T47D (cell line): ENCODE measurements around the gene FHOD3.

ENCODE experiments used
- DNase-seq, 2 experiments: peaks; one replicate each; pipeline versions ENCODE4 v3.0.0 to v3.0.0-alpha.2; 2011 to 2012; ENCODE audit warnings: low read depth in 1 of 2, low spot score in 1 of 2
- JUND ChIP-seq: IDR thresholded peaks from 2 replicates; pipeline ENCODE4 v1.6.1; 2012; ENCODE audit warnings: low read depth
- in situ Hi-C: cut with HindIII; loops from 2 replicates; pipeline ENCODE4 v1.10.0; 2016; ENCODE audit warnings: low sequenced_read_pairs, low pct_unique_long_range_greater_than_20kb

Gene FHOD3

DNA sequence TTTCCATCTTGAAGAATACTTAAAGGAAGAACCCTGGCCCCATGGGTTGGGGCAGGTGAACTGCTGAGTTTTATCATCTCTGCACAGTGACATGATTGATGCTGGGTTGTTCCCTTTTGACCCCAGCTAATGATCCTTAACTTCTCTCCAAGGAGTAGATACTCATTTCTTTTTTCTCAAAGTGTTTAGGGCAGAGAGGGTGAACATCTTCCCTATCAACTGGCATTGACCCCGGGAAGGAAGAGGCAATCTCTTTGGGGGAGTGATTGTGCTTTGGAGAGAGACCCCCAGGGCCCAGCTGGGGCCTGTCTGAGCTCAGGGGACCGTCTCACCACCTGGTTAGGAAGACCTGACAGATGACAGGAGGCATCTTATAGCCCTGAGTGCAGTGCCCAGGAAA lies 190.6 kb downstream of the FHOD3 start:
- no peak for DNase-seq
- TF ChIP-seq JUND = no peak
- in situ Hi-C loops = no loop called here

DNA sequence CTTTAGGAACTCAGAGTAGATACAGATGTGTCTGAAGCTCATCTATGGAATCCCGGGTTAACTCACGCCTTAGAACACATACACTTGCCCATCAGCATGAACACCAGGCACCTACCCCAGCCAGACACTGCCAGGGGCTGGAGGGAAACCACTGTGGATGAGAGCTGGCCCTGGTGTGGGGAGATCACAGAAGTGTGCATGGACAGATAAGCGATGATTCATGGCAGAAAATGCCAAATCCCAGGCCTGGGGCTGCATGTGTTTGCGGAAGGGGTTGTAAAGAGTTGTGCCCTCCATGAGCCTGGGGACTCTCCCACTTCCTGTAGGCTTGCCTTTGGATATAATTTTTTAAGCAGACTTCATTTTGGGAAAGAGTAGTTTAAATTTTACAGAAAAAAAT lies 193.4 kb downstream of the FHOD3 start:
- TF ChIP-seq JUND = no peak
- DNase-seq = no peak
- in situ Hi-C loops = no loop called here

DNA sequence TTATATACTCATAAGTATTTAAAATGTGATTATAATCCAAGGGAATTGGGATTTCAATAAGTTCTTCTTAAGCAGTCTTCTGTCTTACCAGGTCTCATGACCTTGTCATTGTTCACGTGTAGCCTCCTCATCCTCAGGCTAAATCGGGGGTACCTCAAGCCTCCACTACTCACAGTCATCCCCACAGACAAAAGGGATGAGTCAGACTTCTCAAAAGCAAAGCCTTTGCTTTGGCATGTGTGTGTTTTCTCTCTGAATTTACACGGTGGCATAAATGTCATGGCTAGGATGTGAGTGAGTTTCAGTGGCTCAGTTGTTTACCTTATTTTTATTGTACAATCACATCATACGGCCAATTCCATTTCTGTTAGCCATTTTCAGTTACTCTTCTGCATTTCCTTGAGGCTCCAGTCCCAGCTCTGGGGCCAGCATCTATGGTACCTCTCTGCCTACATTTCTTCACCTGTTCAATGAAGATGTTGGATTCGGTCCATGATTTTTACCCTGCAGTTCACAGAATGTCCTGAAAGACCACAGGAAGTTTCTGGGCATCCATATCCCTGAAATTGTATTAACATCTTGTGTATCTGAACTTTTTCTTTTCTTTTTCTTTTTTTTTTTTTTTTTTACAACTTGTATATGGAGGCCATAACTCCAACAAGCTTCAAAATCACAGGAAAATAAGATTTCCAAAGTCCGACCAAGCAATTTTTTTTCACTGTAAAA lies 195.3 kb downstream of the FHOD3 start:
- no peak for TF ChIP-seq JUND
- in situ Hi-C loops = no loop called here
- DNase-seq = no peak

DNA sequence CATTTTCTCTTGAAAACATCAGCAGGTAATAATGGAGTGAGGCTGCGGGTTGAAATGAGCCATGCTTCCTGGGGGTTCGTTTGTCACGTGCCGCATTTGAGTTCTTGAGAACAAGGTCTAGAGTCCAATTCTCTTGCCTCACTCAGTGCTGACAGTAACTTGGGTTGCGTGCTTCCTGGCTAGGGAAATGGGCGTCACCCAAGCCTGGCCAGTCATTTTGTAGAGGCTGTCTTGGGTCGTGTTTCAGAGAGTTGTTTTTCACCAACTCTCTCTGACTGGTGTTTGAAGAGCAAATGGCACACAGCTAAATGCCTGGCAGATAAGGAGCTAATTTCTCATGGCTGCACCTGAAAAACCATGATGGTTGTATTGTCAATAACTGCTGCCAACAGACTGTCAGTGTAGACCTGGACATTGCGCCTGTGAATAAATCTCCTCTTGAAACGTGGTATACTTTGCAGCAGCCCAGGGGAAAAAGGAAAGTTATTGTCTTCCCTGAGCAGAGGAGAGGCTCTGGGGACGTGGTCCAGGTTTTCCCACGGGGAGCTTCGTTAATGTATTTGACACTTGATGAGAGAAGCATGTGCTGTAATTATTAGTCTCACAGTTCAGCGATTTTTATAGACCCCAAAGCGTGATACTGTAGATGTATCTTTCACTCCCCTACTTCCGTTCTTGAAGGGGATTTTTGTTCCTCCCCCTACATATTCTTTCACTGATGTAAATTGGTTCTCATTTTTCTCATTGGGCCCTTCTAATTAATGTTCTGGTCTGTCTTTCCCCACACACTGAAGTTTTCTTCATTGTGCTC lies 196.0 kb downstream of the FHOD3 start:
- DNase-seq = peak in 1 of 2 experiments; percentile 5
- in situ Hi-C loops = no loop called here
- no peak for TF ChIP-seq JUND

DNA sequence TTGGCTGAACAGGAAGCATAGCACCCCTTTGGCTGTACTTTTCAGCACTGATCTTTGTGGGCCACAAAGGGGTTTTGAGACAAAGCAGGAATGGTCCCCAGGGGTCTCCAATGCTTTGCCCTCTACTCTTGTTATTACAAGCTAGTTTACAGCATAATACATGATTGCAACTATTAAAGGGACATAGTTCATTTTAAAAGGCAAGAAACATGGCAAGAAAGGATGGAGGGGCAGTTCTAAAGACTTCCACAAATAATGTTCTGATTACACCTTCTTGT lies 196.6 kb downstream of the FHOD3 start:
- in situ Hi-C loops = no loop called here
- TF ChIP-seq JUND = no peak
- no peak for DNase-seq

DNA sequence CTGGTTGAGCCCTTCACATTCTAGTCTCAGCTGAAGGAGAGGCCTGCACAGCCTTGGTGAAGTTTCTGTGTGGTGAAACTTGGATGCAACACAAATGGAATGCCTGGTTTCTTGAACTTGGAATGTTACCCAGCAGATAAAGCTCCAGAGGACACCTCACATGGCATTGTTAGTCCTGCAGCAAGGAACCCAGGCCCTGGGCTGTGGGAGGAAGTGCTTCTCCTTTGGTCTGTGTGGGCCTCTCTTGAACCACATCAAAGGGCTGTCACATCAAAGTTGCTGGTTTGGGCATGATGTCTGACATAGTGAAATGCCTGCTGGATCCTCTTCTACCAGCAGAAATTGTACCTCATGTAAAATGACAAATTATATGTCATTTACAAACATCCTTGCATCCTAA lies 198.5 kb downstream of the FHOD3 start:
- in situ Hi-C loops = no loop called here
- DNase-seq = no peak
- TF ChIP-seq JUND = no peak

DNA sequence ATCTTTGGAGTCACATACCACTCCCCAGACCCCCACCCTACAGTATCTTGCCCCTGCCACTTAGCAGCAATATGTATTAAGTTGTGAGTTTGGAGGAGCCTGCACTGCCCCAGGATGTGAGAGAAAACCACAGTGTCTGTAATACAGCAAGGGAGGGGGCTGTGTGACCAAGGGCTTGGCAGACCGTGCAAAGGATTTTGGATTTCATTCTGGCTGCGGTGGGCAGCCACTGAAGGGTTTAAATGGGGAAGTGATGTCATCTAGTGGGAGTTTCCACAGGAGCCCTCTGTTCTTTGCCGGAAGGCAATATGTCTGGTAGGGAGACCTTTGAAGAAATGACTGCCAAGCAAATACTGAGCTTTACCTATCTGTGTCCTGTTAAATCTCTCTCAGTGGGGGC lies 202.4 kb downstream of the FHOD3 start:
- no peak for DNase-seq
- in situ Hi-C loops = no loop called here
- no peak for TF ChIP-seq JUND

DNA sequence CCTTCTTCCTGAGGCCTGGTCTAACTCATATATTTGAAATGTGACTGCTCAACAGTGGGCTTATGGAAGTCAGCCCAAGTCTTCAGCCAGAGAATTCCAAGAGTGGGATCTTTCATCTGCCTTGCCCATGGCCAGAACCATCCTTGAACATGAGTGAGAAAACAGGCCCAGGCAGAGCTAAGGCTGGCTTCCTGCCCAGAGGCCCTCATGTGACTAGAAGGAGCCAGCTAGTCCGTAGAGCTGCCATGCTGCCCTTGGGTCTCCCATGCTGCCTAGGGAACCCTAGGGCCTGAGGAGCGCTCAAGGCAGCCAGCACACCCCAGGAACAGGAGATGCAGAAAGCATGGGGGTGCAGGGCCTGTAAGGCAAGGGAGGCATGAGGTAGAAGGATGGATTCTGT lies 203.6 kb downstream of the FHOD3 start:
- in situ Hi-C loops = no loop called here
- no peak for DNase-seq

DNA sequence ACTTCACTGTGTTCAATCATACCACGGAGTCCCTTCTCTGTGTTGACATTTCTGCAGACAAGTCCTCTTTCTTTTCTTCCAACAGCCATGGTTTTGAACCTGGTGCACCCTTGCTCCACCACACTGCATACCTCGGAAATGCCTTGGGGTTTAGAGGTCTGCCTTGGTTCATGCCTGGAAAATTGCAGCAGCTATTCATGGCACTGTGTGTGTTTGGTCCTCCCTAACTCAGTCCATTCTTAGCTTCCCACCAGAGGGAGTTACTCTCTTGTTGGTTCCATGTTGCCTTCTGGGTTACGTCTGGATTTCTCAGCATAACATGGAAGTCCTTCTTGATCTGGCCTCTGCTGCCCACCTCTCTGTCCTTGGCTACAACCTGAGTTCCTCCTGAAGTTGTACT lies 206.0 kb downstream of the FHOD3 start:
- in situ Hi-C loops = no loop called here
- DNase-seq = no peak
- no peak for TF ChIP-seq JUND

More for the DNA sequence above, 203.6 kb downstream of the FHOD3 start:
- TF ChIP-seq JUND = no peak

DNA sequence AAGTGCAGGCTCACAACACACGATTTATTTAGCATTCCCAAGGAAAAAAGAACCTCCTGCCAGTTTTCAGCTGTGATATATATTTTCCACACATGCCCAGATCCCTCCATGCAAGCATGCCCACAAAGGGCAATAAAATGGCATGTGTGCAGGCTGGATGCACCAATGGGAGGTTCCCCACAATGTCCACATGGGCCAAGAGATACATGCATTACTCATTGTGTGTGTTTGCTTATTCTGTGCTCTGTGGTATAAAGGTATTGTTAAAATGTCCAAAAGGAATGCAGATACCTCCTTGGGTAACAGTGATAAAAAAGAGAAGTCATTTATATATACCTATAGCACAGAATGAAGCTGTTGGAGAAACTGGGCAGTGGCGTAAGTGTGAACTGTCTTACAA lies 207.4 kb downstream of the FHOD3 start:
- no peak for DNase-seq
- in situ Hi-C loops = no loop called here
- no peak for TF ChIP-seq JUND

DNA sequence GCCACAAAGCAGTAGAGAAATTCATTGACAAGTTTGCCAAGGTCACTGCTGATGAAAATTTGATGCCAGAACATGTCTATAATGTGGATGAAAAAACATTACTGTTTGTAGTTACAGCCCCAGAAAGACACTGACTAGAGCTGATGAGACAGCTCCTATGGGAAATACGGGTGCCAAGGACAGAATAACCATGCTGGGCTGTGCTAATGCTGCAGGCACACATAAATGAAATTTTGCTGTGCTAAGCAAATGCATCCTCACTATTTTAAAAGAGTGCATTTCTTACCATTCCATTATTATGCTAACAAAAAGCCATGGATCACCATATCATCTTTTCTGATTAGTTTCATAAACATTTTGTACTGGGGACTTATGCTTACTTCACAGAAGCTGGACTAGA lies 208.2 kb downstream of the FHOD3 start:
- no peak for TF ChIP-seq JUND
- in situ Hi-C loops = no loop called here

DNA sequence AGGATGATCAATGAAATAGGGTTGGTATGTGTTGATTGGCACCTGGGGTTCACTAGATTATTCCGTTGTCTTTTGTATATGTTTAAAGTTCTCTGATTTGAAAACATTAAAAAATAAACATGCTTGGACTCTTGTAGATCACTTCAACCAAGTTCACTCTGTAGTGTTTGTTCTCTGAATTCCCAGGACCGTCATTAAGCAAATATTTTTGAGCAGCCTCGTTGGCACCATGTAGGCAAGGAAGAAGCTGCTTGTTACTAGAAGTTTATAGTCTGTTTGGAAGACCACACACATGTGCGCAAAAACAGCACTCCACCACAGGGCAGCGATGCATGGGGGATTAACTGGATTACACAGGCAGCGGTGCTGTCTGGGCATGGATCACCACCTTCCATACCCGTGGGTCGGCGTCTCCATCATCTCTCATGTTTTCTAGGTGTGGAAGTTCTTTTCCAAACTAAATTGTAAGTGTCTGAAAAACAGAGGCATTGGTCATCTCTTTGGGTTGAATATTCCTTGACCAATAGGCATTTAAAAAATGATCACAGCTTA lies 212.2 kb downstream of the FHOD3 start:
- in situ Hi-C loops = no loop called here
- peak in 1 of 2 experiments; percentile 12 for DNase-seq
- TF ChIP-seq JUND = no peak

More for the DNA sequence above, 208.2 kb downstream of the FHOD3 start:
- DNase-seq = no peak

DNA sequence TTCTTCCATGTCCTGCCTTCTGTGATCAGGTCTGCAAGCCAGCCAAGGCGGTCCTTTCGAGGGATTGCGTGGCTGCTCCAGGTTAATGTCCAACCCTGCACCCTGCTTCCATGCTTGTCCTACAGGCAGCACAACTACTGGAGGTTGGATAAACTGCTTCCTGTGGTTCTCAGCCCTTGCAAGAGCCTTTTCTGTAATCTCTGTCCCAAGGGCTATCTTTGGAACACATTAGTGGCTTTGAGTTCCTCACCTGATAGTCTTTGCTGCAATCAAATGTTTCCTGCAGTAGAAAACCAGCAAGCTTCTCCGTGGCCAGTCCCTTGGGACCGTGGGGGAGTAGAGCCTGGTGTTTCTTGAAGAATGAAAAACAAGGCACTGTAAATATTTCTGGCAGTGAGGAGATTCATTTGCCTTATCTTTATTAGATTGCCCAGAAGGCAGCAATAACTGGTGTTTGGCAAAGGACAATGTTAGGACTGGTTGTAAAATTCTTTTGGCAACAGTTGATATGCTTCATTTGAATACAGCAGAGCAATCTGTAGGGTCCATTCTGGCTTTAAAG lies 214.4 kb downstream of the FHOD3 start:
- DNase-seq = no peak
- in situ Hi-C loops = no loop called here
- no peak for TF ChIP-seq JUND
